ENCODE measurements around the gene CERS6. TPM values are rescaled to one million over a fixed set of nuclear protein-coding genes. Genes with fewer than 3 reads are reported as not detected.
A peak's percentile ranks its signal among the peaks of the same experiment; 100 is the strongest.

The CERS6 gene
- total RNA-seq, 1 experiment from 2014 or later = 20.3 TPM

GRCh38 chr2:168436840-168437239 is 19.2 kb upstream of the CERS6 start:
- DNase-seq (ENCODE audit: low read depth, low spot score) = no peak
- in situ Hi-C loops (cut with HindIII; ENCODE audit: low pct_unique_long_range_greater_than_20kb, low sequenced_read_pairs) = no loop called here

GRCh38 chr2:168438553-168438952 is 17.5 kb upstream of the CERS6 start:
- DNase-seq (ENCODE audit: low read depth, low spot score) = no peak
- in situ Hi-C loops (cut with HindIII; ENCODE audit: low pct_unique_long_range_greater_than_20kb, low sequenced_read_pairs) = no loop called here

GRCh38 chr2:168439536-168439935 is 16.5 kb upstream of the CERS6 start:
- in situ Hi-C loops (cut with HindIII; ENCODE audit: low pct_unique_long_range_greater_than_20kb, low sequenced_read_pairs) = no loop called here
- DNase-seq (ENCODE audit: low read depth, low spot score) = no peak

- in situ Hi-C loops (cut with HindIII; ENCODE audit: low pct_unique_long_range_greater_than_20kb, low sequenced_read_pairs) = no loop called here
Measured at GRCh38 chr2:168441214-168441872, 14.7 kb upstream of the CERS6 start.

GRCh38 chr2:168443818-168444217 is 12.3 kb upstream of the CERS6 start:
- no peak for DNase-seq (ENCODE audit: low read depth, low spot score)
- in situ Hi-C loops (cut with HindIII; ENCODE audit: low pct_unique_long_range_greater_than_20kb, low sequenced_read_pairs) = no loop called here

More at GRCh38 chr2:168441214-168441872, 14.7 kb upstream of the CERS6 start:
- no peak for DNase-seq (ENCODE audit: low read depth, low spot score)

- in situ Hi-C loops (cut with HindIII; ENCODE audit: low pct_unique_long_range_greater_than_20kb, low sequenced_read_pairs) = no loop called here
- DNase-seq (ENCODE audit: low read depth, low spot score) = no peak
Measured at GRCh38 chr2:168445960-168446359, 10.1 kb upstream of the CERS6 start.

GRCh38 chr2:168448980-168449379 is 7.1 kb upstream of the CERS6 start:
- in situ Hi-C loops (cut with HindIII; ENCODE audit: low pct_unique_long_range_greater_than_20kb, low sequenced_read_pairs) = no loop called here

GRCh38 chr2:168449419-168449818 is 6.7 kb upstream of the CERS6 start:
- in situ Hi-C loops (cut with HindIII; ENCODE audit: low pct_unique_long_range_greater_than_20kb, low sequenced_read_pairs) = no loop called here
- DNase-seq (ENCODE audit: low read depth, low spot score) = no peak

More at GRCh38 chr2:168448980-168449379, 7.1 kb upstream of the CERS6 start:
- no peak for DNase-seq (ENCODE audit: low read depth, low spot score)

- no peak for DNase-seq (ENCODE audit: low read depth, low spot score)
- in situ Hi-C loops (cut with HindIII; ENCODE audit: low pct_unique_long_range_greater_than_20kb, low sequenced_read_pairs) = no loop called here
Measured at GRCh38 chr2:168450171-168450570, 5.9 kb upstream of the CERS6 start.

- in situ Hi-C loops (cut with HindIII; ENCODE audit: low pct_unique_long_range_greater_than_20kb, low sequenced_read_pairs) = no loop called here
- DNase-seq (ENCODE audit: low read depth, low spot score) = no peak
Measured at GRCh38 chr2:168450732-168451131, 5.3 kb upstream of the CERS6 start.

GRCh38 chr2:168452781-168453180 is 3.3 kb upstream of the CERS6 start:
- no peak for DNase-seq (ENCODE audit: low read depth, low spot score)
- in situ Hi-C loops (cut with HindIII; ENCODE audit: low pct_unique_long_range_greater_than_20kb, low sequenced_read_pairs) = no loop called here

GRCh38 chr2:168453404-168453803 is 2.7 kb upstream of the CERS6 start:
- no peak for DNase-seq (ENCODE audit: low read depth, low spot score)
- in situ Hi-C loops (cut with HindIII; ENCODE audit: low pct_unique_long_range_greater_than_20kb, low sequenced_read_pairs) = no loop called here

GRCh38 chr2:168454737-168455644 is 1.1 kb upstream of the CERS6 start:
- DNase-seq (ENCODE audit: low read depth, low spot score) = no peak
- in situ Hi-C loops (cut with HindIII; ENCODE audit: low pct_unique_long_range_greater_than_20kb, low sequenced_read_pairs) = no loop called here

- peak; percentile 30 for DNase-seq (ENCODE audit: low read depth, low spot score)
- in situ Hi-C loops (cut with HindIII; ENCODE audit: low pct_unique_long_range_greater_than_20kb, low sequenced_read_pairs) = no loop called here
Measured at GRCh38 chr2:168456521-168457189, 583 bp downstream of the CERS6 start.

- no peak for DNase-seq (ENCODE audit: low read depth, low spot score)
- in situ Hi-C loops (cut with HindIII; ENCODE audit: low pct_unique_long_range_greater_than_20kb, low sequenced_read_pairs) = no loop called here
Measured at GRCh38 chr2:168457190-168457895, 1.3 kb downstream of the CERS6 start.

GRCh38 chr2:168458139-168458538 is 2.1 kb downstream of the CERS6 start:
- no peak for DNase-seq (ENCODE audit: low read depth, low spot score)
- in situ Hi-C loops (cut with HindIII; ENCODE audit: low pct_unique_long_range_greater_than_20kb, low sequenced_read_pairs) = no loop called here

- in situ Hi-C loops (cut with HindIII; ENCODE audit: low pct_unique_long_range_greater_than_20kb, low sequenced_read_pairs) = no loop called here
- no peak for DNase-seq (ENCODE audit: low read depth, low spot score)
Measured at GRCh38 chr2:168459256-168459655, 3.2 kb downstream of the CERS6 start.

- in situ Hi-C loops (cut with HindIII; ENCODE audit: low pct_unique_long_range_greater_than_20kb, low sequenced_read_pairs) = no loop called here
- no peak for DNase-seq (ENCODE audit: low read depth, low spot score)
Measured at GRCh38 chr2:168460571-168460970, 4.5 kb downstream of the CERS6 start.

Measured in SK-MEL-5 (cell line).